Measurements from ENCODE around the gene MYH15.

MYH15 gene

DNA sequence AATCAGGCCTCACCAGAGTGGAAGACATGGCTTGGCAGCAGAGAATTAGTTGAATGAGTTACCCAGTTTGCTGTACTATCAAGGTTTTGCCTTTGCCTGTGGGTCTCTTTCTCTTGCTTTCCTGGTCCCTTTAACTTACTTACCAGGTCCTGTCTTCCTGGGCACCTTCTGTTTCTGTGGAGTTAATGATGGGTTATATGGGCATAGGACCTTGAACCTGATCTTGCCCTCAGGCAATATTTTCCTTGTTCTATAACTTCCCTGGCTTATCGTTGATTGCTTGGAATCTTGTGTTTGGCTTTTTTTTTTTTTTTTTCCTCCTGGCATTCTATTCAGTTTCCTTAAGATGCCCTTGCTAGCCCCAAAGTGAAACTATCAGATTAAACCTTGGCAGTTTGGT lies 107.2 kb downstream of the MYH15 start:
- DNase-seq (ENCODE audit: low read depth in 1 of 2, low spot score in 1 of 2): no peak
- in situ Hi-C loops (cut with HindIII; ENCODE audit: low pct_unique_long_range_greater_than_20kb, low sequenced_read_pairs): no loop called here
- no peak for TF ChIP-seq JUND (IDR thresholded peaks at IDR 0.05; ENCODE audit: low read depth)

DNA sequence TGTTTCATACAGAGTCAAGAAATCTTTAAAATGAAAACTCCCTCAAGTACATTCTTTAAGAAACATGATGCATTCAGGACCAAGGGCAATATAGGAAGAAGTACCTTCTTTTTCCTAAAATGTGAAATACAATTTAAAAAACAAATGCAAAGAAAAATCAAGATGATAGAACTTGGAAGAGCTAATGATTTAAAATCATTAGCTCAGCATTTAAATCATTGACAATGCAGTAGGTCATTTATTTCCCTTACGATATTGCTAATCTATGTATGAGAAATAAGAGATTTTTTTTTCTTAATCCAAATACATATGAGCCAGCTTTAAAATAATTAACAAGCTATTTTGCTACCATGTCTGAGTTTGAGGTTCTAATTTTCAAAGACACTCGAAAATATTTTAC lies 108.6 kb downstream of the MYH15 start:
- no peak for DNase-seq (ENCODE audit: low read depth in 1 of 2, low spot score in 1 of 2)
- TF ChIP-seq JUND (IDR thresholded peaks at IDR 0.05; ENCODE audit: low read depth): no peak
- in situ Hi-C loops (cut with HindIII; ENCODE audit: low pct_unique_long_range_greater_than_20kb, low sequenced_read_pairs): no loop called here

DNA sequence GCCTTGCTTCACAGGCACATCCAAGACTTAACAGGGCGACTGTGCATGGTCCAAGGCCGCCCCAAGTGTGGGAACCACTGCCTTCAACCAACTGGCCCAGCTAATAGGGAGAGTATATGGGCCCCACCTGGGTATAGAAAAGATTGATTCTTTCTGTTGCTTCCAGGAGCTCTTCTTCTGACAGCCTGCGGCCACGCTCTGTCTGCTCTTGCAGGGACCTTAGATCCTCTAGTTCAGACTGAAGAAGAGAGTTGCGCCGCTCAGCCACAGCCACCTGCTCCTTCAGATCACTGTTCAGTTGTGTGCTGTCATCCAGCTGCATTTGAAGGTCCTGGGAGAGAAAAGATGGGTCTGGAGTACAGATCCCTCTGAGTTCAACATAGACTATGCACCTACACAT lies 111.9 kb downstream of the MYH15 start:
- TF ChIP-seq JUND (IDR thresholded peaks at IDR 0.05; ENCODE audit: low read depth): no peak
- DNase-seq (ENCODE audit: low read depth in 1 of 2, low spot score in 1 of 2): no peak
- in situ Hi-C loops (cut with HindIII; ENCODE audit: low pct_unique_long_range_greater_than_20kb, low sequenced_read_pairs): no loop called here

DNA sequence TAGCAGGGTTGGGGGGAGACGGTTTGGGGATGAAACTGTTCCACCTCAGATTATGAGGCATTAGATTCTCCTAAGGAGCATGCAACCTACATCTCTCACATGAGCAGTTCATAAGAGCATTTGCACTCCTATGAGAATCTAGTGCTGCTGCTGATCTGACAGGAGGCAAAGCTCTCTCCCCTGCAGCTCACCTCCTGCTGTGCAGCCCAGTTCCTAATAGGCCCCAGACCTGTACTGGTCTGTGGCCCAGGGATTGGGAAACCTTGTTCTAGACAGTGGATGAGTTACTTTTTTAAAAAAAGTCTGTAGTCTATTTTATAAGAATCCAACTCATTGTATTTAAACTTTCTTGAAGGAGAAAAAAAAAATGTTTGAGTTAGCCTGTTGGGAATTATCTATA lies 114.1 kb downstream of the MYH15 start:
- no peak for TF ChIP-seq JUND (IDR thresholded peaks at IDR 0.05; ENCODE audit: low read depth)
- no peak for DNase-seq (ENCODE audit: low read depth in 1 of 2, low spot score in 1 of 2)
- in situ Hi-C loops (cut with HindIII; ENCODE audit: low pct_unique_long_range_greater_than_20kb, low sequenced_read_pairs): no loop called here

DNA sequence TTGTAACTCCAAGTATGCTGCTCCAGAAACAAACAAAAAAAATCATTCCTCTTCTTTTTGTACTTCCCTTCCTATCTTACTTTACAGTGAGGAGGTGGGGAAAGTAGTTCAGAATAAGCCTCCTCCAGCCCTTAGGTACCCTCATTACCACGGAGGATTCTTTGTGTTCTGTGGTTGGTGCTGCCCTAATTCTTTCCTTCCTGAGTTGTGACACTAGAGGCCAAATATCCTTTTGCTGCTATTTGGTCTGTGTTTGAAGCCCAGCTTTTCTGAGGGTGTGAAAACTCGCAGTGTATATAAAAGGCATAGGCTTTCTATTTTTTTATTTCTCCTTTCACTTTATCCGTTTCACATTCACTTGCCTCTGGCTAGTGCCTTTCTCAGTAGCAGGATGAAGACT lies 115.8 kb downstream of the MYH15 start:
- no peak for DNase-seq (ENCODE audit: low read depth in 1 of 2, low spot score in 1 of 2)
- in situ Hi-C loops (cut with HindIII; ENCODE audit: low pct_unique_long_range_greater_than_20kb, low sequenced_read_pairs): no loop called here
- TF ChIP-seq JUND (IDR thresholded peaks at IDR 0.05; ENCODE audit: low read depth): no peak

DNA sequence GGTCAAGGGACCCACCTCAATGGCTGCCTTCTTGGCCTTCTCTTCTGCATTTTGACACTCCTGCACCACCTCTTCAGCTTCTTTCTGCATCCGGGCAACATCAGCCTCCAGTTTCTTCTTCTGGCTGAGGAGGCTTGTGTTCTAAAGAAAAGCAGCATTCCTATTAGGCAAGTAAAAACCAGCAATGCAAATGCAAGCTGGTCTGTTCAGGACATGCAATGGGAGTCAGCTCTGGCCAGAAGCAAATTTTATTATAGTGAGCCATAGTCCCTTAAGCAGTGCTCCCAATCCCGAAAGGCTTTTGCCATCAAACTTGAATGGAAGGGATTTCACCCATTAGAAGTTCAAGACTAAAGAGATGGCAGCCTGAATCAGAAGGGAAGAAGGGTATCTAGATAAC lies 116.4 kb downstream of the MYH15 start:
- no peak for DNase-seq (ENCODE audit: low read depth in 1 of 2, low spot score in 1 of 2)
- in situ Hi-C loops (cut with HindIII; ENCODE audit: low pct_unique_long_range_greater_than_20kb, low sequenced_read_pairs): no loop called here
- TF ChIP-seq JUND (IDR thresholded peaks at IDR 0.05; ENCODE audit: low read depth): no peak

DNA sequence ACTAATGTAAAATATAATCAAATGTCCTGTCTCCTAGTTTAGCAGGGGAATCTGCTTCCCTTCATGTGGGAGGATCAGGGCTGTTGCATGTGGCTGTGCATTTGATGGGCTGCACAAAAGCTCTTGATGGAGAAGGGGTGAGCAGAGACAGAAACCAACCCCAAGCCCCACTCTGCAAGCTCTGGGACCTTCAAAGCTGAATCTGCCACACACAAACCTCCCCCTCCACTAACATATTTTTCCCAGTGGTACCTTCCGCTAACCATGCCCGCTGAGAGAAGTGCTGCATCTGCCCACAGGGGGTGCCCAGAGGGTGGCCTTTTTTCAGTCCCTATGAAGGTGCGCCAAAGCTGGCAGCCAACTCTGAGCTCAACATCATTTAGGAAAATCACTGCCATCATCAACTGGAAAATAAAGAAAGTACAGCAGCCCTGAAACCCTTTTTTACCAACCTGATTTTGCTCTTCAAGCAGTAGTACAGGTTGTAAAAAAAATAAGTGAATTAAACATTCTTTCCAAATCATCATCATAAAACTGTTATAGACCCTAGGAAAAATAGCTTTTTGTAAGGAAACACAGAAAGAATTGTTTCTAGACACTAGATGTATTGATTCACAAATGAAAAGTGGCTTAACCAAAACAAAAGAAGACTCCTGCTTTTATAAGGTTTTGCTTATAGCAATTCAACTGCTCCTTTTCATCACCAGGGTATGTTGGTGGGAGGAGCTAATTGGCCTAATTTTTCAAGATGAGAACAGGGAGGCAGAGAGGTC lies 117.1 kb downstream of the MYH15 start:
- TF ChIP-seq JUND (IDR thresholded peaks at IDR 0.05; ENCODE audit: low read depth): no peak
- no peak for DNase-seq (ENCODE audit: low read depth in 1 of 2, low spot score in 1 of 2)
- in situ Hi-C loops (cut with HindIII; ENCODE audit: low pct_unique_long_range_greater_than_20kb, low sequenced_read_pairs): no loop called here

DNA sequence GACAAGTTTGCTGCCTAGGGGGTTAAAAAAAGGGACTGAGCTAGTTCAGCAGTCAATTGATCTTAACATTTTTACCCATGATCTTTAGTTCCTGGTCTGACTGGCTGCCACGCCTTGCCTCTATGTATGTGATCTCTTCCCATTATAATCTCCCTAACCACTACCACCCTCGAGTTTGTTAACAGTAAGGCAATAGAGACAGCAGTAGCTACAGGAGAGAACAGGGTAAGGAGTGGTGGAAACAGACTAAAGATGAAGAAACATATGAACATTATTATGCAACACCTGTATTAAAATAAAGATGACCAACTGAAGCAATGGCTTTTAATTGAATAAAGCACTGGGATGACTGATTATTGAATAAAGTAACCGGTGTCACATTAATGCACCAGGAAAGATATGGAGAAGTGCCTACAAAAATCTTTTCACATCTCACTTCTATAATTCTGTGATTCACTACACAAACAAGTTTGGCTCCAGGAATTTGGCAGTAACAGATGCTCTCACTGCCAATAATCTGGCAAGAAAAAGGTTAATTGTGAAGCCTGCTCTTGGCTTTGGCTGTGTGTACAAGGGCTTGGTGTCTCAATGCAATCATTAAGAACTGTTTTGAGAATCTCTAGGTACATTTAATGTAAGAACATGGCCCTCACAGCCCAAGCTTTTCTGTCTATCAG lies 118.3 kb downstream of the MYH15 start:
- in situ Hi-C loops (cut with HindIII; ENCODE audit: low pct_unique_long_range_greater_than_20kb, low sequenced_read_pairs): no loop called here
- TF ChIP-seq JUND (IDR thresholded peaks at IDR 0.05; ENCODE audit: low read depth): no peak
- no peak for DNase-seq (ENCODE audit: low read depth in 1 of 2, low spot score in 1 of 2)

DNA sequence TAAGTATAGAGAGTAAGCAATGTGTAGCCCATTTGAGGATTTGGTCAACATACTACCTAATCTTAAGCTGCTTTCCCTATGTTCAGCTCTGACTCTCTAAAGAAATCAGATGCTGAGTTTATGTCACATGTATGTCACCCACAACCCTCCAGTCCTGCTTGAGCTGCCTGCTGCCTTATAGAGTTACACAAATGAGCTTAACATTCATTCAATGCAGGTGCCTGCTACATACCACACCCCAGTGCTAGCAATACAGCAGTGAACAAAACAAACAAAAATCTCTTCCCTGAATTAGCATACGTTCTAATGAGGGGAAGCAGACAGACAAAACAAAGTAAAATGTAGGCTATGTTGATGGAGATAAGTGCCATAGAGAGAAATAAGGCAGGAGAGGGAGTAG lies 121.0 kb downstream of the MYH15 start:
- no peak for TF ChIP-seq JUND (IDR thresholded peaks at IDR 0.05; ENCODE audit: low read depth)
- DNase-seq (ENCODE audit: low read depth in 1 of 2, low spot score in 1 of 2): no peak
- in situ Hi-C loops (cut with HindIII; ENCODE audit: low pct_unique_long_range_greater_than_20kb, low sequenced_read_pairs): no loop called here

DNA sequence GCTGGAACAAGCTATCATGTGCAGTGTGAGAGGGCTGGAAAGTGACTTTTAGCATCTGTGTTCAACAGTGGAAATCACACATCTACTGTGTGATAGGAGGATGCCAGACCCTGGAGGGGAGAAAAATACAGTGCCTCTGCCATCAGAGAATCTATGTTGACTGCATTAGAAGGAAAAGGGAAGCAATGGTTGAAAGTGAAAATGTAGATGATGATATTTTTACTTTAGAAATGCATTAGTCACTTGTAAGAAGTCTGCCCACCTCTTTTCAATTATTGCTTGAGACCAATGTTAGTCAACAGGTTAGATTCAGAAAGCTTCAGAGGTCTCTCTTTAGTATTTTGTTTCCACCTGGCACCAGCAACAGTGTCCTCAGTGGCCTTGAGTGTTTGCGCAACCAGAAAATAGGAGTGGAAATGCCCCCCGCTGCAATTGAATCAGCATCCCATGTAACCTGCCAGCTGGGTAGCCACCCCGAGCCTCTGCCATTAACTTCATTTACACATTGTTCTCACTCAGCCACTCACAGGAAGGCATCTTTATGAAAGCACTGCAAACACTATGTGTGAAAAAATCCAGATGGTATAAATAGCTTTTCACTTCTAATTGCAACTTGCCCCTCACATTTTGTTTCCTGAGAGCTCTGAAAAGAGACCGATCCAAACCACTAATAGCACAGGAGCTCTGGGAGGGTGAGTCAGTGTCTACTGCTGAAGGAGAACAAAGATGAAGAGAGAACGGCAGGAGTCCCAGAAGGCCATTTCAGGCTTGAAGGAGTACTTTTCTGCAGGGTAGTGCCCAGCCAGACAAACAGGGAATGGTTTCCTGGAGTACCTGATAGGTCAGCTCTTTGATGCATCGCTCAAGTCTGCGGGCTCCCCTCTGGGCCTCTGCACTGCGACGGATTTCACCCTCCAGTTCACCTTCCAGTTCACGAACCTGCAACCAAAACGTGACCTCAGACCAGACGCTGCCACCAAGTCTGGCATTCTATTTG lies 122.0 kb downstream of the MYH15 start:
- TF ChIP-seq JUND (IDR thresholded peaks at IDR 0.05; ENCODE audit: low read depth): no peak
- in situ Hi-C loops (cut with HindIII; ENCODE audit: low pct_unique_long_range_greater_than_20kb, low sequenced_read_pairs): no loop called here
- DNase-seq (ENCODE audit: low read depth in 1 of 2, low spot score in 1 of 2): no peak

DNA sequence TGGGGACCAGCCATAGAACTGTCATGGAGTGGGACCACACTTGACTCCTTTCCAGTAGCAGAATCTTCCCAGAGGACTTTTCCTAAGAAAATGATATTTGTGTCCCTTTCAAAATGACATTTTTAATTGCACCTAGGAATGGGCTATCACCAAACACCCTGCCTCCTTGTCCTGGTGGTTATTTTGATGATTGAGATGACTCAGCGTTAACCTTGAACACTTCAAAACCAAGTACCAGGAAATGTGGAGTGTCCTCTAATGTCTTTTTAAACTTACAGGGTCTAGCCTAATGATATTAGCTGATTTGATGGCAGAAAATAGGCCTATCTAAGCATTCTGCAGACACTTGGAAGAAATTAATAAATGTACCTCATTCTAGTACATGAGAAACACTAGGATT lies 123.3 kb downstream of the MYH15 start:
- in situ Hi-C loops (cut with HindIII; ENCODE audit: low pct_unique_long_range_greater_than_20kb, low sequenced_read_pairs): no loop called here
- TF ChIP-seq JUND (IDR thresholded peaks at IDR 0.05; ENCODE audit: low read depth): no peak
- DNase-seq (ENCODE audit: low read depth in 1 of 2, low spot score in 1 of 2): no peak

DNA sequence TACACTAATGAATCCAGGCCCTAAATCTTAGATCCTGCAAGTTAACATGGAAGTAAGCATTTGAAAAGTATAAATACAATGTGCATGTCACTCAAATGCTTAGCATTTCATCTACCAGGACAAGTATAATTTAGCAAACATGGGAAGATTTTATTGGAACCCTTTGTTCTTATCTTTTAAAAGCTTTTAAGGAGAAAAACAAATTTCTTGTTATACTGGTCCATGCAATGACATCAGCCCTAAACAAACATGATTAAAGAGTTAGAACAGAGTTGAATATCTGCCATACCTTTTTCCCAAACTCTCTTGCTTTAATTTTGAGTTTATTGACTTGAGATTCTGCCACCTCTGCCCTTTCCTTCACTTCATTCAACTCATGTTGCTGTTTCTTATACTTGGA lies 127.1 kb downstream of the MYH15 start:
- DNase-seq (ENCODE audit: low read depth in 1 of 2, low spot score in 1 of 2): no peak
- TF ChIP-seq JUND (IDR thresholded peaks at IDR 0.05; ENCODE audit: low read depth): no peak
- in situ Hi-C loops (cut with HindIII; ENCODE audit: low pct_unique_long_range_greater_than_20kb, low sequenced_read_pairs): no loop called here

Data from T47D (cell line).